RWPE2 (cell line): ENCODE data around the gene BTBD17.
"Not testable (repeated sequence)": the region's sequence is repeated elsewhere in the genome, so short reads cannot be mapped to it uniquely, and the experiment has no call there.

Source experiments
- ATAC-seq: fragments of 200-7000 bp; cut with Tn5 transposase; 3 replicates; pipeline ENCODE4 v1.9.1; 2021; ENCODE audit warnings: low read depth
- DNase-seq: peaks from one replicate; pipeline ENCODE4 v3.0.0-alpha.2; 2020; ENCODE audit warnings: low spot score
- H3K27ac ChIP-seq: fragments of 450-650 bp; 2 replicates; pipeline ENCODE4 v1.5.1; 2017; ENCODE audit warnings: mild to moderate bottlenecking; ENCODE audit not compliant: poor library complexity, severe bottlenecking
- H3K27me3 ChIP-seq: fragments of 250-450 bp; sonication (Bioruptor Pico); 2 replicates; pipeline ENCODE4 v1.5.1; 2021; ENCODE audit warnings: mild to moderate bottlenecking, moderate library complexity; ENCODE audit not compliant: insufficient read depth, poor library complexity, severe bottlenecking
- H3K36me3 ChIP-seq: fragments of 250-450 bp; sonication (Bioruptor Pico); 2 replicates; pipeline ENCODE4 v1.5.1; 2020; ENCODE audit warnings: low read depth, mild to moderate bottlenecking, moderate library complexity
- H3K4me1 ChIP-seq: fragments of 250-450 bp; sonication (Bioruptor Pico); 2 replicates; pipeline ENCODE4 v1.5.1; 2021; ENCODE audit warnings: mild to moderate bottlenecking, moderate library complexity; ENCODE audit not compliant: insufficient read depth, poor library complexity, severe bottlenecking
- H3K4me3 ChIP-seq: fragments of 250-450 bp; sonication (Bioruptor Pico); 2 replicates; pipeline ENCODE4 v1.5.1; 2021; ENCODE audit warnings: mild to moderate bottlenecking, moderate library complexity; ENCODE audit not compliant: severe bottlenecking
- H3K9me3 ChIP-seq: fragments of 250-450 bp; sonication (Bioruptor Pico); 2 replicates; pipeline ENCODE4 v1.5.1; 2021; ENCODE audit warnings: mild to moderate bottlenecking, moderate library complexity; ENCODE audit not compliant: severe bottlenecking
- CTCF ChIP-seq: fragments of 450-650 bp; IDR thresholded peaks from one replicate; pipeline ENCODE4 v1.5.1; 2017; ENCODE audit warnings: mild to moderate bottlenecking, moderate library complexity; ENCODE audit not compliant: poor library complexity, severe bottlenecking

The BTBD17 gene

DNA sequence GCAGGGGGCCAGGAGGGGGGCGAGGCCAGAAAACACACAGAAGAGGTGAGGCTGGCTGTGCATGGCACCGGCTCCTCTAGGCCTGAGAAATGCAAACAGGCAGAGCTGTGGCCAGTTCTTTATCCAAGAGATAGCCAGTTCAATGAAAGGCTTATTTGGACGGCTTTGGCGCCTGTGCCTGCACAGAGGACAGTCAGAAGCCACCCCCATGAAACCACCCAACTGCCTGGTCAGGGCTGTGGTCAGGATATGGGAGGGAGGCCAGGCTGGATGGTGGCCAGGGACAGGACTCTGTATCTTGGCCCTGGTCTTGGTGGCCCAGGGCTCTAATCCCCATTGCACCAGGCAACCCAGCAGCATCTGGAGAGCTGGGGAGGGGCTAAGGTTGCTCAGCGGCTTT, 45.7 kb upstream of the BTBD17 start:
- Histone ChIP-seq H3K9me3 (no peaks in the 10 kb centered on the region), H3K27ac (no peak overlapping the region), H3K4me1 (no peaks in the 10 kb centered on the region), H3K27me3 (no peaks in the 10 kb centered on the region), H3K4me3 (no peak overlapping the region), H3K36me3 (no peaks in the 10 kb centered on the region)
- DNase-seq (no peak), ATAC-seq (no peak)
- TF ChIP-seq CTCF: no peak

DNA sequence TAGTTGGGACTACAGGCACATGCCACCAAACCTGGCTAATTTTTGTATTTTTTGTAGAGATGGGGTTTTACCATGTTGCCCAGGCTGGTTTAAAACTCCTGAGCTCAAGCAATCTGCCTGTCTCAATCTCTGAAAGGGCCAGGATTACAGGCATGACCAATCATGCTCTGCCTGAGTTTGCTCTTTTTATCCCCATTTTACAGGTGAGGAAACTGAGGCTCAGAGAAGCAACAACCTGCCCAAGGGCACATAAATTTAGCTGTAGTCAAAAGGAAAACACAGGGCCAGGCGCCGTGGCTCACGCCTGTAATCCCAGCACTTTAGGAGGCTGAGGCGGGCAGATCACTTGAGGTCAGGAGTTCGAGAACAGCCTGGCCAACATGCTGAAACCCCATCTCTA, 43.6 kb upstream of the BTBD17 start:
- H3K27ac ChIP-seq, H3K27me3 ChIP-seq, DNase-seq, H3K36me3 ChIP-seq, ATAC-seq, H3K4me3 ChIP-seq, H3K4me1 ChIP-seq, H3K9me3 ChIP-seq: not testable (repeated sequence)

DNA sequence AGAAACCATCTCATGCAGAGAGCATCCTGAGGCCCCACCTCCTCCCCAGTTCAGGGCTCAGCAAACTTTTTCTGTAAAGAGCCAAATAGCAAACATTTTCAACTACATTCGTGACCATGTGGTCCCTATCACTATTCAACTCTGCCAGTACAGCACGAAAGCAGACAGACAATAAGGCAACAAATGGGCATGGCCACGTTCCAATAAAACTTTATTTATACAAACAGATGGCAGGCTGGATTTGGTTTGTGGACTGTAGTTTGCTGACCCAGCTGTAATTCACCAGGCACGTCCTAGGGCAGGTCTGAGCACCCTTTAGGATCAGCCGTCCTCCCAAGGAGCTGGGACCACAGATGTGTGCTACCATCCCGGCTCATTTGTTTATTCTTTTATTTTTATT, 43.1 kb upstream of the BTBD17 start:
- Histone ChIP-seq H3K4me1 (no peaks in the 10 kb centered on the region), H3K27ac (no peak overlapping the region), H3K9me3 (no peaks in the 10 kb centered on the region), H3K4me3 (no peak overlapping the region), H3K27me3 (no peaks in the 10 kb centered on the region), H3K36me3 (no peaks in the 10 kb centered on the region)
- ATAC-seq (no peak), DNase-seq (no peak)
- TF ChIP-seq CTCF: no peak

DNA sequence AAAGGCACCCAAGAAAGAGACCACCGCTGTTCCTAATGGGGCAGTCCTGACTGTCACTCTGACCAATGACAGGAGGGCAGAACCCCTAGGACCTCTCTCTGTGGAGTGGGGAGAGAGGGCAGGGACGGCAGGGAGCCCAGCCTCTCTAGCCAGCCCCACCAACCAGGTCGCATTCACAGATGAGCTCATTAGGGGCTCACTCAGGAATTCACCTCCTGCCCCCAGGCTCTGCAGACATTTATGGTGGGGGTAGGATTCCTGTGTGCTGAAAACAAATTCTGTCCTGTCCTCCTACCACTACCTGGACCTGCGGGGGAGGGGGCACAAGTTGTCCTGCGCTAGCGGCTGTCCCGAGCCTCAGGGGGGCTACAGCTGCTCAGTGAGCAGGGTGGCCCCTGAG, 42.5 kb upstream of the BTBD17 start:
- Histone ChIP-seq H3K27me3 (no peaks in the 10 kb centered on the region), H3K27ac (no peak overlapping the region), H3K9me3 (no peaks in the 10 kb centered on the region), H3K36me3 (no peaks in the 10 kb centered on the region), H3K4me3 (no peak overlapping the region), H3K4me1 (no peaks in the 10 kb centered on the region)
- DNase-seq: no peak
- ATAC-seq: no peak
- TF ChIP-seq CTCF: no peak

DNA sequence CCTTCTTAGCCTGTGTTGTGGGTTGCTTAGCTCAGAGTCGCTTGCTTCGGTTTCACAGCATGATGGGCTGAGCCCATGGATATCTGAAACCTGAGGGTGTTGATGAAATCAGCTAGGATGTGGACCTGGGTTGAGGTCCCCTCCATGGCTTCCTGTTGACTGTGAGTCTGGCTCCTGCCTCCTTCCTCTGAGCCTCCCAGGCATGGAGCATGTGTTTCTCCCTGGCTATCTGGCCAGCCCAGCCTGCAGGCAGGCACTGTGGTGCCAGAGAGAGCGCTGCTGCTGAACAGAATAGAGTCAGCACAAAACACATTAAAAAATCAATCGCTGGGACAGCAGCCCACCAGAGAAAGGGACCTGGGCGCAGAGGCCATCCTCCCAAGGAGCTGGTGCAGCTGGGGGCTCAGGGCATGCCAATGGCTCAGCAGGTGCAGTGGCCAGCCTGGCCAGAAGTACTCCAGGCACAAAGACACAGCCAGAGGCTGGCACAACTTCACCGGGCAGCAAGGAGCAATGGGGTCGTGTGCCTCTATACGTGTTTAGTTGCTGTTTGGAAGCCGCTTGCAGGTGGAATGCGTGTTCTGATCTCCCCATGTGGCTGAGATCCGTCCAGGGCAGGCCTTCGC, 42.0 kb upstream of the BTBD17 start:
- no peak for DNase-seq
- TF ChIP-seq CTCF: no peak
- ATAC-seq: no peak

More for the DNA sequence above, 42.0 kb upstream of the BTBD17 start:
- Histone ChIP-seq H3K9me3 (no peaks in the 10 kb centered on the region), H3K4me1 (no peaks in the 10 kb centered on the region), H3K36me3 (no peaks in the 10 kb centered on the region), H3K4me3 (no peak overlapping the region), H3K27me3 (no peaks in the 10 kb centered on the region), H3K27ac (no peak overlapping the region)
